SH-SY5Y (cell line): ENCODE measurements around the gene PKDCC.

ENCODE experiments used
- GATA2 ChIP-seq: IDR thresholded peaks from 2 replicates; pipeline ENCODE4 v1.6.1; 2011; ENCODE audit warnings: mild to moderate bottlenecking, low read depth, low read length
- GATA3 ChIP-seq: IDR thresholded peaks from 2 replicates; pipeline ENCODE4 v1.6.1; 2011; ENCODE audit warnings: low read depth, mild to moderate bottlenecking, low read length, moderate library complexity

Gene PKDCC

GRCh38 chr2:42060718-42061619 lies 13.1 kb downstream of the PKDCC start:
- no peak for TF ChIP-seq GATA3
- TF ChIP-seq GATA2, result no peak

GRCh38 chr2:42061839-42062238 lies 14.0 kb downstream of the PKDCC start:
- TF ChIP-seq GATA3 (no peak), GATA2 (no peak)

- TF ChIP-seq GATA2, result no peak
- no peak for TF ChIP-seq GATA3
These were observed 15.8 kb downstream of the PKDCC start for GRCh38 chr2:42063431-42064171.

GRCh38 chr2:42064417-42064942 lies 16.7 kb downstream of the PKDCC start:
- TF ChIP-seq GATA3, result no peak
- TF ChIP-seq GATA2, result no peak

GRCh38 chr2:42067521-42067920 lies 19.7 kb downstream of the PKDCC start:
- TF ChIP-seq GATA2 (no peak), GATA3 (no peak)

- TF ChIP-seq GATA2, result no peak
- no peak for TF ChIP-seq GATA3
These were observed 20.9 kb downstream of the PKDCC start for GRCh38 chr2:42068571-42069178.

GRCh38 chr2:42069568-42069967 lies 21.7 kb downstream of the PKDCC start:
- TF ChIP-seq GATA2 (no peak), GATA3 (no peak)

GRCh38 chr2:42071791-42072190 lies 24.0 kb downstream of the PKDCC start:
- TF ChIP-seq GATA2 (no peak), GATA3 (no peak)

- TF ChIP-seq GATA2 (no peak), GATA3 (no peak)
These were observed 24.7 kb downstream of the PKDCC start for GRCh38 chr2:42072349-42073118.

- TF ChIP-seq GATA2, result no peak
- no peak for TF ChIP-seq GATA3
These were observed 26.1 kb downstream of the PKDCC start for GRCh38 chr2:42073739-42074503.

GRCh38 chr2:42074661-42075060 lies 26.8 kb downstream of the PKDCC start:
- no peak for TF ChIP-seq GATA2

- no peak for TF ChIP-seq GATA3
- TF ChIP-seq GATA2, result no peak
These were observed 28.8 kb downstream of the PKDCC start for GRCh38 chr2:42076357-42077225.

- no peak for TF ChIP-seq GATA3
- no peak for TF ChIP-seq GATA2
These were observed 29.5 kb downstream of the PKDCC start for GRCh38 chr2:42077343-42077742.
